ENCODE data around the gene FUZ. TPM values are rescaled to one million over a fixed set of nuclear protein-coding genes. Genes with fewer than 3 reads are reported as not detected.
A peak's percentile ranks its signal among the peaks of the same experiment; 100 is the strongest.

Gene FUZ
- total RNA-seq, 2 donors from 2014 or later, result 7.4 to 14.9 TPM

DNA sequence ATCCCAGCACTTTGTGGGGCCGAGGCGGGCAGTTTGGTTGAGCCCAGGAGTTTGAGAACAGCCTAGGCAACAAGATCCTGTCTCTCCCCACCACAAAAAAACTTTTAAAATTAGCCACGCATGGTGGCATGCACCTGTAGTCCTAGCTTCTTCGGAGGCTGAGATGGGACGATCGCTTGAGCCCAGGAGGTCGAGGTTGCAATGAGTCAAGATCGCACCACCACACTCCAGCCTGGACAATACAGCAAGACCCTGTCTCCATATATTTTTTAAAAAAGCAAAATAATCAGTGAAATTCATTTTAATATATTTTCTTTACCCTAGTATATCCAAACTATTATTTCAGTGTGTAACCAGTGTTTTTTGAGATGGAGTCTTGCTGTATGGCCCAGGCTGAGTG lies 38.1 kb downstream of the FUZ start:
- no peak overlapping the region for H3K9ac ChIP-seq (ENCODE audit: low read depth in 2 of 2, low read length in 2 of 2)
- H3K36me3 ChIP-seq, result no peaks in the 10 kb centered on the region
- no peaks in the 10 kb centered on the region for H3K27me3 ChIP-seq
- DNase-seq, result no peak
- H3K4me3 ChIP-seq, result no peak overlapping the region
- no peaks in the 10 kb centered on the region for H3K4me1 ChIP-seq
- H3K27ac ChIP-seq, result no peak overlapping the region
- H3K9me3 ChIP-seq, result no peaks in the 10 kb centered on the region
- intact Hi-C loops (cut with DNase I), result no loop called here
- TF ChIP-seq, protein P1, sequence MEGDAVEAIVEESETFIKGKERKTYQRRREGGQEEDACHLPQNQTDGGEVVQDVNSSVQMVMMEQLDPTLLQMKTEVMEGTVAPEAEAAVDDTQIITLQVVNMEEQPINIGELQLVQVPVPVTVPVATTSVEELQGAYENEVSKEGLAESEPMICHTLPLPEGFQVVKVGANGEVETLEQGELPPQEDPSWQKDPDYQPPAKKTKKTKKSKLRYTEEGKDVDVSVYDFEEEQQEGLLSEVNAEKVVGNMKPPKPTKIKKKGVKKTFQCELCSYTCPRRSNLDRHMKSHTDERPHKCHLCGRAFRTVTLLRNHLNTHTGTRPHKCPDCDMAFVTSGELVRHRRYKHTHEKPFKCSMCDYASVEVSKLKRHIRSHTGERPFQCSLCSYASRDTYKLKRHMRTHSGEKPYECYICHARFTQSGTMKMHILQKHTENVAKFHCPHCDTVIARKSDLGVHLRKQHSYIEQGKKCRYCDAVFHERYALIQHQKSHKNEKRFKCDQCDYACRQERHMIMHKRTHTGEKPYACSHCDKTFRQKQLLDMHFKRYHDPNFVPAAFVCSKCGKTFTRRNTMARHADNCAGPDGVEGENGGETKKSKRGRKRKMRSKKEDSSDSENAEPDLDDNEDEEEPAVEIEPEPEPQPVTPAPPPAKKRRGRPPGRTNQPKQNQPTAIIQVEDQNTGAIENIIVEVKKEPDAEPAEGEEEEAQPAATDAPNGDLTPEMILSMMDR (IDR thresholded peaks at IDR 0.05), result no peak

DNA sequence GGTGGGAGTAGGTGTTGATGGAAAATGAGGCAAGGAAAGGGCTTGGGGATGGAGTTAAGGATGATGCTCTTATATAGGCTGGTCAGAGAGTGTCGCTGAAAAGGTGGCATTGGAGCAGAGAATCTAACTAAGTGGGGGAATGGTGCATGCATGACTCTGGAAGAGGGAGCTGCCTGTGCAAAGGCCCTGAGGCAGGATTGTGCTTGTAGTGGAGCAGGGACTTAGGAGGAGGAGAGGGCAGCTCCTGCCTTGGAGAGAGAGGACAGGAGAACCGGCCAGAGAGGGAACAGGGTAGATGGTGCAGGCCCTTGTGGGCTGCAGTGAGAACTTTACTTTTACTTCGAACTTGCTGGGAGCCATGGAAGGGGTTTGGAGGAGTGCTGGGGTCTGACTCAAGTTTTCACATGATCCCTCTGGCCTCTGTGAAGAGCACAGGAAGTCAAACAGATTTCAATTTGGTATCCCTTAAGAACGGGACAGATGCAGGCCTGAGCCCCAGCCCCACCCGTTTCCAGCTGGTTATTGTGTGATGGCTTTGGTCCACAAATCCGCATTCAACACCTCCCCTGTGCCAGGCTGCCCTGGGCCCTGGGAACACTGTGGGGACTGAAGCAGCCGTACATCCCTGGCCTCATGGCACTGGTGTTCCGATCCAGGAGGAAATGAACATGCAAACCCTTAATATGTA lies 39.3 kb downstream of the FUZ start:
- DNase-seq, result no peak
- no peaks in the 10 kb centered on the region for H3K4me1 ChIP-seq
- no peaks in the 10 kb centered on the region for H3K9me3 ChIP-seq
- no peak overlapping the region for H3K9ac ChIP-seq (ENCODE audit: low read depth in 2 of 2, low read length in 2 of 2)
- intact Hi-C loops (cut with DNase I), result no loop called here
- H3K27ac ChIP-seq, result no peak overlapping the region
- H3K27me3 ChIP-seq, result no peaks in the 10 kb centered on the region
- no peak overlapping the region for H3K4me3 ChIP-seq
- no peaks in the 10 kb centered on the region for H3K36me3 ChIP-seq
- TF ChIP-seq, protein P1 (IDR thresholded peaks at IDR 0.05), result no peak

DNA sequence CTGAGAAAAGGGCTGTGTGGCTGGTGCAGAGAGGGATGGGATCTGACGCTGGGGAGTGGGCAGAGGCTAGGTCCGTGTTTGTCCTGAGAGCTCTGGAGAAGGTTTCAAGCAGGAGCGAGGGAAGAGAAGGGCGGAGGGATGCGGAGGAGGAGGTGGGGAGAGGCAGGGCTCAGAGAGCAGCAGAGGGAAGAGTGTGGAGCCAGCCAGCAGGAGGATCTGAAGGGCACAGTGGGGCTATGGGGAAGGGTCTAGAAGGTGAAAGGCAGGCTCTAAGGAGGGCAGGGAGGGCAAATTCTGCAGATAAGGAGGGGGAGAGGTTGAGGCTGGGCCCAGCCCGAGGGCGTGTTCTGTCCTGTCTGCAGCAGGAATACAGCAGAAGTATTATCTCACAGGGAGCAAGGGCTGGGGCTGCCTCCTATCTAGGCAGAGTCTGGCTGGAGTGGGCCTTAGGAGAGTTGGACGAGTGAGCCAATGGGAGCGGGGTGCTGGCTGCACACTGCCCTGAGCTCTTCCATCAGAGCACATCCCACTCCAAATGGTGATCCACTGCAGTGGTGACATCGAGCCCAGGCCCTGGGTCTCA lies 40.2 kb downstream of the FUZ start:
- H3K36me3 ChIP-seq, result no peaks in the 10 kb centered on the region
- no peak for DNase-seq
- H3K27ac ChIP-seq, result no peak overlapping the region
- H3K9ac ChIP-seq (ENCODE audit: low read depth in 2 of 2, low read length in 2 of 2), result no peak overlapping the region
- H3K27me3 ChIP-seq, result no peaks in the 10 kb centered on the region
- no peaks in the 10 kb centered on the region for H3K9me3 ChIP-seq
- intact Hi-C loops (cut with DNase I), result no loop called here
- H3K4me1 ChIP-seq, result peaks cover 3% of the 10 kb centered on the region
- H3K4me3 ChIP-seq, result no peak overlapping the region
- TF ChIP-seq, protein P1 (IDR thresholded peaks at IDR 0.05), result no peak

GRCh38 chr19:49771674-49772139 lies 41.4 kb downstream of the FUZ start:
- Histone ChIP-seq H3K4me1 (peaks cover 8% of the 10 kb centered on the region), H3K9ac (ENCODE audit: low read depth in 2 of 2, low read length in 2 of 2) (no peak overlapping the region), H3K36me3 (no peaks in the 10 kb centered on the region), H3K4me3 (no peak overlapping the region), H3K27ac (peak overlapping the region; percentile 33), H3K9me3 (no peaks in the 10 kb centered on the region), H3K27me3 (no peaks in the 10 kb centered on the region)
- TF ChIP-seq, protein P1 (IDR thresholded peaks at IDR 0.05), result no peak
- intact Hi-C loops (cut with DNase I), result no loop called here
- DNase-seq, result no peak

DNA sequence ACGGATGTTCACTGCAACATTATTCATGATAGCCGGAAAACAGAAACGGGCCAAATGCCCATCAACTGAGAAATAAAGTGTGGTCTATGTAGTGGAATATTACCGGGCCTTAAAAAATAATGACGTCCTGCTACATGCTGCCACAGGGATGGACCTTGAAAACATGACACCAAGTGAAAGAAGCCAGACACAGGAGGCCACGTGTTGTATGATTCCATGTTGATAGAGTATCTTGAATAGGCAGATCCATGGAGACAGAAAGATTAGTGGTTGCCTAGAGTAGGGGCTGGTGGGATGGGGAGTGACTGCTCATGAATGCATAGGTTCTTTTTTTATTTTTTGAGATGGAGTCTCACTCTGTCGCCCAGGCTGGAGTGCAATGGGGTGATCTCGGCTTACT lies 42.6 kb downstream of the FUZ start:
- intact Hi-C loops (cut with DNase I), result no loop called here
- Histone ChIP-seq H3K27ac (no peak overlapping the region), H3K27me3 (no peaks in the 10 kb centered on the region), H3K9me3 (no peaks in the 10 kb centered on the region), H3K36me3 (no peaks in the 10 kb centered on the region), H3K9ac (ENCODE audit: low read depth in 2 of 2, low read length in 2 of 2) (no peak overlapping the region), H3K4me3 (no peak overlapping the region), H3K4me1 (peaks cover 12% of the 10 kb centered on the region)
- DNase-seq, result no peak
- TF ChIP-seq, protein P1 (IDR thresholded peaks at IDR 0.05), result no peak

Data from colonic mucosa (tissue), 4 donors.